Right ventricle myocardium inferior (tissue), 1 donor: Measurements from ENCODE around the gene ASF1A. TPM values are rescaled to one million over a fixed set of nuclear protein-coding genes. Genes with fewer than 3 reads are reported as not detected.

ENCODE experiments used
- ATAC-seq: fragments of 200-7000 bp; cut with Tn5 transposase; one replicate; pipeline ENCODE4 v1.9.1; 2020; ENCODE audit warnings: mild to moderate bottlenecking, moderate library complexity
- DNase-seq: peaks from one replicate; pipeline ENCODE4 v3.0.0; 2021; ENCODE audit errors: missing footprints
- intact Hi-C: fragments of 100-400 bp; cut with DNase I; formaldehyde crosslinking; loops from one replicate; pipeline ENCODE4 v1.11.0; 2022
- total RNA-seq: library from RNA; stranded (reverse); fragmentation: NEBNext Ultra II Directional; extraction: Animal tissue kit (Norgen Biotek cat#: 25700); gene quantifications from one replicate; pipeline ENCODE4 v1.2.1, GENCODE V29; 2021
- donor health status: DM: no; HTN: yes; CAD: no; lungs with severe emphysema.

Gene ASF1A
- total RNA-seq, 1 donor from 2014 or later, result 21.7 TPM

GRCh38 chr6:118903138-118903537 is 9.2 kb downstream of the ASF1A start:
- no peak for DNase-seq

DNA sequence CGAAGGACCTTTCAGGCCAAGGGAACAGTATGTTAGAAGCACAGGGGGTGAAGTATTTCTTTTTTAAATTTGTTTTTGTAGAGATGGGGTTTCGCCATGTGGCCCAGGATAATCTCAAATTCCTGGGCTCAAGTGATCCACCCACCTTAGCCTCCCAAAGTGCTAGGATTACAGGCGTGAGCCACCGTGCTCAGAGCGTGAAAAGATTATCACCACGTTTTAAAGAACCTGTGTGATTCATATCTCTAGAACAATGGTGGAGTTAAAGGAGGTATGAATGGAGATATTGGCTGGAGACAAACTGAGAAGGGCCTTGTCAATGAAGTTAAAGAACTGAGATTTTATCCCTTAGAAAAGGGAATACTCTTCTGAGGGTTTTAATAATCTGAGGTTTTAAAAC is 9.7 kb downstream of the ASF1A start:
- intact Hi-C loops, result no loop called here
- ATAC-seq (no peak), DNase-seq (no peak)

More at GRCh38 chr6:118903138-118903537, 9.2 kb downstream of the ASF1A start:
- ATAC-seq, result no peak
- intact Hi-C loops, result no loop called here

- DNase-seq, result no peak
- intact Hi-C loops, result no loop called here
- ATAC-seq, result no peak
Observed at GRCh38 chr6:118905084-118905483, 11.1 kb downstream of the ASF1A start.

DNA sequence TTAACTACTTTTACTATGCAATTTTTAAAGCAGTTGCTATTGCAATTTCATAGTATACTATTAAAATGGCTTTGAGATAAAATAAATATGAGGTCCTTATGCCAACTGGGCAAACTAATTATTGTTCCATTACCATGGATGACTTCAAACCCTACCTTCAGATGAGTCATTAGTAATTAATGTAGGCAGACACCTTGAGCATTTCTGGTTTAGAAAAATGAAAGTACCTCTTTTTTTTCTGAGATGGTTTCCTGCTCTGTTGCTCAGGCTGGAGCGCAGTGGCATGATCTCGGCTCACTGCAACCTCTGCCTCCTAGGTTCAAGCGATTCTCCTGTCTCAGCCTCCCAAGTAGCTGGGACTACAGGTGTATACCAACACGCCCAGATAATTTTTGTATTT is 11.9 kb downstream of the ASF1A start:
- intact Hi-C loops, result no loop called here
- ATAC-seq (no peak), DNase-seq (no peak)

- no peak for DNase-seq
- no peak for ATAC-seq
- intact Hi-C loops, result no loop called here
Observed at GRCh38 chr6:118908441-118908840, 14.5 kb downstream of the ASF1A start.

DNA sequence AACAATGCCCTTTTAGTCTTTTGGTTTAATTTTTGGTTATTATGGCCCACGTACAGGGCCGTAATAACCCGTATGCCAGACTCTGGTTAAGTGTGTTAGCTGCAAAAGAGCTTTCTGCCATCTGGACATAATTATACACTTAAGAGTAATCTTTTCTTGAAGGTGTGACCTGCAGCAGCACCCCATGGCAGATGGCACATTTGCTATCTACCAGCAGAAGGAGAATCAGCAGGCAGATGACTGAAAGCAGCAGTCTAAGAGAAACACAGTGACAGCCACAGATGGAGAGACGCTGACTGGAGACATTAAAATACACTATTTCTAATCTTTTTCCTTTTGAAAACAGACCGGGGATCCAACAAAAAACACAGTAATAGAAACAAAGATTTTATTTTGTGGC is 18.7 kb downstream of the ASF1A start:
- DNase-seq, result no peak
- ATAC-seq, result no peak
- intact Hi-C loops, result no loop called here

DNA sequence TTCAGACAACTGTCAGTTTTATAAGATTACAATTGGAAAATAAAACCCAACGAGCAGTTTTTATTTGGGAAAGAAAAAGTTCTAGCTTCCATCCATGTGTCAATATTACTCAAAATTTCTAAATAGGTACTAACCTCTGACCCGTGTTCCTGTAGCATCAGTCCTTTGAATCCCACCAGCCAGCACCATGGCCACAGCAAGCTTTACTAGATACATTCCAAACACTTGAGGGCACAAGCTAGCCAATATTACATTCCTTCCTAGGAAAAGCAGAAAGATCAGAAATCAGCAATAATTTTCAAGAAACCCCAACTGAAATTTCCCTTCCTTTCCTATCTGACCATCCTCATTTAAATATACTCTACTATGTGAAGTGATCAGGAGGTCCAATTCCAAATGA is 19.2 kb downstream of the ASF1A start:
- intact Hi-C loops, result no loop called here
- ATAC-seq (no peak), DNase-seq (no peak)

DNA sequence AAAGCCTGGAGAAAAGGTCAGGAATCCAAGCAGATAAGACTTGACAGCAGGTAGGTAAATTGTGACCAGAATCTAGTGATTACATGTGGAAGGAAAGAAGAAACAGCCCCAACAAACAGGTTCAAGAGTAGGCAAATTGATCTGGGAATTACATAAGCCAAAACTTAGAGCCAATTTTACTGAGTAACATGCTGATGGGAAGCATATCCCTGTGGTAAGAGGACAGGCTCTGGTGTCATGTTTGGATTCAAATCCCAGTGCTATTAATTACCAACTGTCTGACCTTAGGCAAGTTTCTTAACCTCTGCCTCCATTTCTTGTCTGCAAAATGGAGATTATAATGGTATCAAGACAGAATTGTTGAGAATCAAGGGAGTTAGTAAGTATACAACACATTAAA is 20.6 kb downstream of the ASF1A start:
- ATAC-seq (no peak), DNase-seq (no peak)
- intact Hi-C loops, result no loop called here

GRCh38 chr6:118917546-118918328 is 23.8 kb downstream of the ASF1A start:
- ATAC-seq (no peak), DNase-seq (no peak)
- intact Hi-C loops, result no loop called here

DNA sequence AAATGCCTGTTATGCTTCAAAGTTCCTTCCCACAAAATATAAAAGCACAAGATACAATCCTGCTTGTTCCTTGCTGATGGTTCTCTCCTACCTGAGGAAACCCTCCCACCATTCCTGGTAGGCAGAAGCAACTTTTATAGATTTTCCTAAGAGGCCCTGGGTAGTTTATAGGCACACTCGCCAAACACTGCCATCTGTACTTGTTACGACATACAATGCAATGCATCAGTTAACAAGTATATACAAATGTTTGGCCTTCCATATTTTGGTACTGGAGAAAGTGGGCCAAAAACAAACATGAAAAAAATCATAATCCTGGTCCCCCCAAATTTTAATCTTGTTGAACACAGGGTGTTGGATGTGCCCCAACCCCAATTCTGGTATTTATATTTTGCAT is 24.4 kb downstream of the ASF1A start:
- ATAC-seq (no peak), DNase-seq (no peak)
- intact Hi-C loops, result no loop called here

DNA sequence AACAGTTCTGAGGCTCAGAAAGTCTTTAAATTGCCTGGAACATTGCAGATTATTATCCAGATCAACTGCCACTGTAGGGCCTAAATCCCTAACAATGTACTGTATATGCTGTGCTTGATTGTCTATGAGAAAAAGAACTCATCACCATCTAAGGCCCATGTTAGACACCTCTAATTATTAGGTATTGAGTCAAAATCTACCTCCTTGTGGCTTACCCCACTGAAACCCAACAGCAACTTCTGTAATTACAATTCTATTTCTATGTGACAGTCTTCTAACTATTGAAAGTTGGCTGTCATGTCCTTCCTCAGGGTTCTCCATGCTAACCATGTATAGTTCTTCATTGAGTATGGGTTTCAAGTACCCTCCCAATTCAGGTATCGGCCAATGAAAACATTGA is 27.1 kb downstream of the ASF1A start:
- intact Hi-C loops, result no loop called here
- no peak for ATAC-seq
- DNase-seq, result no peak

GRCh38 chr6:118923035-118923434 is 29.1 kb downstream of the ASF1A start:
- intact Hi-C loops, result no loop called here
- DNase-seq (no peak), ATAC-seq (no peak)

DNA sequence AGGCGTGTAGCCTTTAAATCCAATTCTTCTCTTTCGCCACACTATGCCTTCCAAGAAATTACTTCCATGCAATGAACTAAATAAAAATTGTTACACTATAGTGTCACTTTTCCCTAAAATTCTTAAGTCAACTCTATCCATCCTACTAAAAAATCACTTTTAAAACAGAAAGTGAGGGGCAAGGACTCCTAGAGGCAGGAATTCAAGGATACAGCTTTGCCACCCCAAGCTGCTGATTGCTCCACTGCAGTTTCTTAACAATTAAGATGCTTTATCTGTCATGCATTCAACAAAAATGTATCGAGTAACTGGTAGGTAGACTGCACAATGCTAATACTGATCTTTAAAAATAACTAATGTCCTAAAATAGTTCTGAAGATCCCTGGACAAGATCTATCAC is 36.7 kb downstream of the ASF1A start:
- ATAC-seq (no peak), DNase-seq (no peak)
- intact Hi-C loops, result no loop called here

DNA sequence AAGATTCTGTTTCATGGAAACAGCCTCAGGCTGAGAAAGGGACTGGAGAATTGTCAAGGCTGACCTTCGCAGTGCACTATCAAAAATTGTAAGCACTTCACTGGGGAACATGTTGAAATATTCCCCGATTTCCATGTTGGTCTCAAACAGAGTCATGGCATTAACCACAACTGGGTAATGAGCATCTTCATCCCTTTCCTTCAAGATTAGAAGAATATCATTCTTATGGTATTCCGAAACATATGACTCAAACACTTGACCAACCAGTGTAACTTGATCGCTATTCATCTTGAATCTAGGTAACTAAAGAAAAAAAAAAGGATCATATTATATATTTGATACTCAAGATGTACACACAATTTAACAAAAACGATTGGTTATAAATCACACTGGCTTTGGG is 37.5 kb downstream of the ASF1A start:
- ATAC-seq (no peak), DNase-seq (no peak)
- intact Hi-C loops, result no loop called here

GRCh38 chr6:118932421-118932820 is 38.5 kb downstream of the ASF1A start:
- intact Hi-C loops, result no loop called here
- DNase-seq (no peak), ATAC-seq (no peak)

- ATAC-seq, result no peak
- DNase-seq, result no peak
- intact Hi-C loops, result loop anchor here (2.0 kb wide), 1 partner anchor 39 kb away; the partner anchor contains the start of gene ASF1A
Observed at GRCh38 chr6:118933855-118934460, 40.0 kb downstream of the ASF1A start.

- intact Hi-C loops, result loop anchor here (2.0 kb wide), 1 partner anchor 40 kb away; the partner anchor contains the start of gene ASF1A
- ATAC-seq, result peak; percentile 98
Observed at GRCh38 chr6:118934461-118935330, 40.7 kb downstream of the ASF1A start, which contains the start of gene MCM9. MCM9 (minus strand) TSS chr6:118935159; CDS start chr6:118931723, 3,436 bp downstream.

DNA sequence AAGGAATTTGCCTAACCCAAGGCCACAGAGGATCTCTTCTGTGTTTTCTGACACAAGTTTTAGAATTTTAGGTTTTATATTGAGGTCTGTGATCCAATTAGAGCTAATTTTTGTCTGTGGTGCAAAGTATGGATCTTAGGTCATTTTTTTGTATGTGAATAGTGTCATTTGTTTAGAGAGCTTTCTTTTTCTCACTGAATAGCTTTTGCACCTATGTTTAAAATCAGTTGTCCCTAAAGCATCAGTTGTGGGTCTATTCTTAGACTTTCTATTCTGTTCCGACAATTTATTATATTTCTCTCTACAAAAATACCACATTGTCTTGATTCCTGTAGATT is 41.3 kb downstream of the ASF1A start:
- no peak for ATAC-seq
- DNase-seq, result no peak
- intact Hi-C loops, result loop anchor here (2.0 kb wide), 1 partner anchor 40 kb away; the partner anchor contains the start of gene ASF1A

More at GRCh38 chr6:118934461-118935330, 40.7 kb downstream of the ASF1A start, which contains the start of gene MCM9:
- DNase-seq, result peak; percentile 95

DNA sequence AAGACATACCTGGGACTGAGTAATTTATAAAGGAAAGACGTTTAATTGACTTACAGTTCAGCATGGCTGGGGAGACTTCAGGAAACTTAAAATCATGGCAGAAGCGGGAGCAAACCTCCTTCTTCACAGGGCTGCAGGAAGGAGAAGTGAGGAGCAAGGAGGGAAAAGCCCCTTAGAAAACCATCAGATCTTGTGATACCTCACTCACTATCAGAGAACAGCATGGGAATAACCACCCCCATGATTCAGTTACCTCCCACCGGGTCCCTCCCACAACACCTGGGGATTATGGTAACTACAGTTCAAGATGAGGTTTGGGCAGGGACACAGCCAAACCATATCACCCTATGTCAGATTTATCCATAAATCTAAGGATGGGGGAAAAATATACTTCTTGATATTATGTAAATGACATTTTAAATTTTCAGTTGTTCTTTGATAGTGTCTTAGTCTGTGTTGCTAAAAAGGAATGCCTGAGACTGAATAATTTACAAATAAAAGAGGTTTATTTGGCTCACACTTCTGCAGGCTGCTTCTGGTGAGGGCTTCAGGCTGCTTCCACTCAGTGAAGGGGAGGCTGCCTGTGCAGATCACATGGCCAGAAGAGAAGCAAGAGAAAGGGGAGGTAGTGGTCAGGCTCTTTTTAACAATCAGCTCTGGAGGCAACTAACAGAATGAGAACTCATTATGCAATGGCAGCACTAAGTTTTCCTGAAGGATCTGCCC is 42.2 kb downstream of the ASF1A start:
- ATAC-seq (no peak), DNase-seq (no peak)
- intact Hi-C loops, result loop anchor here (2.0 kb wide), 1 partner anchor 41 kb away; the partner anchor contains the start of gene ASF1A
